Measurements from ENCODE around the gene DPYD.

DPYD gene

GRCh38 chr1:97920276-97920831 lies 480 bp downstream of the DPYD start:
- H3K27ac ChIP-seq: peak overlapping the region; percentile 80
- peak overlapping the region; percentile 78 for H3K9ac ChIP-seq
- peaks cover 50% of the 10 kb centered on the region for H3K79me2 ChIP-seq (ENCODE audit: insufficient read depth, low read depth)
- H3K4me3 ChIP-seq (IDR thresholded peaks at IDR 0.05; ENCODE audit: insufficient read depth, low read depth, low read length): peak overlapping the region; percentile 85
- peaks cover 40% of the 10 kb centered on the region for H3K4me1 ChIP-seq (ENCODE audit: low read depth, poor library complexity, severe bottlenecking)
- H4K20me1 ChIP-seq (ENCODE audit: insufficient read depth): no peaks in the 10 kb centered on the region
- no peaks in the 10 kb centered on the region for H3K36me3 ChIP-seq (ENCODE audit: insufficient read depth)
- peak overlapping the region; percentile 92 for H3K4me2 ChIP-seq
- H3K27me3 ChIP-seq (ENCODE audit: insufficient read depth, low read depth): no peaks in the 10 kb centered on the region
- H2AFZ ChIP-seq (ENCODE audit: low read depth): peak overlapping the region; percentile 95
- TF ChIP-seq, protein P1, sequence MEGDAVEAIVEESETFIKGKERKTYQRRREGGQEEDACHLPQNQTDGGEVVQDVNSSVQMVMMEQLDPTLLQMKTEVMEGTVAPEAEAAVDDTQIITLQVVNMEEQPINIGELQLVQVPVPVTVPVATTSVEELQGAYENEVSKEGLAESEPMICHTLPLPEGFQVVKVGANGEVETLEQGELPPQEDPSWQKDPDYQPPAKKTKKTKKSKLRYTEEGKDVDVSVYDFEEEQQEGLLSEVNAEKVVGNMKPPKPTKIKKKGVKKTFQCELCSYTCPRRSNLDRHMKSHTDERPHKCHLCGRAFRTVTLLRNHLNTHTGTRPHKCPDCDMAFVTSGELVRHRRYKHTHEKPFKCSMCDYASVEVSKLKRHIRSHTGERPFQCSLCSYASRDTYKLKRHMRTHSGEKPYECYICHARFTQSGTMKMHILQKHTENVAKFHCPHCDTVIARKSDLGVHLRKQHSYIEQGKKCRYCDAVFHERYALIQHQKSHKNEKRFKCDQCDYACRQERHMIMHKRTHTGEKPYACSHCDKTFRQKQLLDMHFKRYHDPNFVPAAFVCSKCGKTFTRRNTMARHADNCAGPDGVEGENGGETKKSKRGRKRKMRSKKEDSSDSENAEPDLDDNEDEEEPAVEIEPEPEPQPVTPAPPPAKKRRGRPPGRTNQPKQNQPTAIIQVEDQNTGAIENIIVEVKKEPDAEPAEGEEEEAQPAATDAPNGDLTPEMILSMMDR (conservative IDR thresholded peaks at IDR 0.05; ENCODE audit: low read depth, low read length): no peak

DNA sequence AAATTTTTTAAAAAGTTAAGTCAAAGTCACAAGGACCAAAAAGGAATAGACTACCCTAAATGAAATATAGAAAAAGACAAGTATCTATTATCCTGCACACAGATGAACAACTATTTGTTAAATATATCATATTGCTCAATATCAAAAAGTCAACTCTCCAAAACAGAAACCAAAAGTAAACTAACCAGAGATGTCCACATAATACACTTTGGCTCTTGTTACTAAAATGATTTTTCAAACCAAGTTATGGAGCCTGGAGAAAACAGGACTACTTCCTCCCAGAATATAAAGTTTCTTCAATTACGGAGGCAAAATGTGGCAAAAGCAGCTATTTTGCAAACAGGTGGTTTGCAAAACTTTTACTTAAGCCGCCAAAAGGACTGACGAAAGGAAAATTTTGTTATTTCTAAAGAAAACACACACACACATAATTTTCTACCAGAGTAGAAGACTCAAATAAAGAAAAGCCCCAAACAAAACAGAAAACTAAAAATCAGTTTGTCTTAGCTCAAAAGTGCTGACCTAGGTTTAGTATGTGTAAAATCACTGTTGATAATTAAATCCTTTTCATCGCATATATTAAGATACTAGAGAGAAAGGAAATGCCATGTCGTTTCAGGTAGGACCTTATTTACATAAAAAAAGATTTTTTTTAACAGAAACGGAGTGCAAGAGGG lies 1.1 kb downstream of the DPYD start:
- Histone ChIP-seq H3K27me3 (ENCODE audit: insufficient read depth, low read depth) (no peaks in the 10 kb centered on the region), H3K9ac (peak overlapping the region; percentile 78), H3K4me2 (peak overlapping the region; percentile 92), H3K27ac (peak overlapping the region; percentile 80), H2AFZ (ENCODE audit: low read depth) (peak overlapping the region; percentile 95), H4K20me1 (ENCODE audit: insufficient read depth) (no peaks in the 10 kb centered on the region), H3K79me2 (ENCODE audit: insufficient read depth, low read depth) (peaks cover 56% of the 10 kb centered on the region), H3K4me1 (ENCODE audit: low read depth, poor library complexity, severe bottlenecking) (peaks cover 40% of the 10 kb centered on the region), H3K36me3 (ENCODE audit: insufficient read depth) (no peaks in the 10 kb centered on the region), H3K4me3 (IDR thresholded peaks at IDR 0.05; ENCODE audit: insufficient read depth, low read depth, low read length) (peak overlapping the region; percentile 85)
- TF ChIP-seq, protein P1 (conservative IDR thresholded peaks at IDR 0.05; ENCODE audit: low read depth, low read length): no peak

- Histone ChIP-seq H3K79me2 (ENCODE audit: insufficient read depth, low read depth) (peaks cover 61% of the 10 kb centered on the region), H3K27me3 (ENCODE audit: insufficient read depth, low read depth) (no peaks in the 10 kb centered on the region), H3K4me2 (peak overlapping the region; percentile 92), H3K9ac (peak overlapping the region; percentile 78), H2AFZ (ENCODE audit: low read depth) (peak overlapping the region; percentile 95; the same call in 1 of the 2 replicates), H3K4me3 (IDR thresholded peaks at IDR 0.05; ENCODE audit: insufficient read depth, low read depth, low read length) (no peak overlapping the region), H3K27ac (peak overlapping the region; percentile 80; the same call in 1 of the 2 replicates), H4K20me1 (ENCODE audit: insufficient read depth) (no peaks in the 10 kb centered on the region), H3K36me3 (ENCODE audit: insufficient read depth) (no peaks in the 10 kb centered on the region), H3K4me1 (ENCODE audit: low read depth, poor library complexity, severe bottlenecking) (peaks cover 40% of the 10 kb centered on the region)
- TF ChIP-seq, protein P1 (conservative IDR thresholded peaks at IDR 0.05; ENCODE audit: low read depth, low read length): no peak
Observed at GRCh38 chr1:97918961-97919360, 1.9 kb downstream of the DPYD start.

GRCh38 chr1:97913506-97914139 lies 7.2 kb downstream of the DPYD start:
- TF ChIP-seq, protein P1 (conservative IDR thresholded peaks at IDR 0.05; ENCODE audit: low read depth, low read length): no peak
- no peaks in the 10 kb centered on the region for H3K36me3 ChIP-seq (ENCODE audit: insufficient read depth)
- H3K79me2 ChIP-seq (ENCODE audit: insufficient read depth, low read depth): peaks cover 48% of the 10 kb centered on the region
- H2AFZ ChIP-seq (ENCODE audit: low read depth): no peak overlapping the region
- no peak overlapping the region for H3K4me3 ChIP-seq (IDR thresholded peaks at IDR 0.05; ENCODE audit: insufficient read depth, low read depth, low read length)
- H4K20me1 ChIP-seq (ENCODE audit: insufficient read depth): no peaks in the 10 kb centered on the region
- no peak overlapping the region for H3K4me2 ChIP-seq
- H3K9ac ChIP-seq: no peak overlapping the region
- no peak overlapping the region for H3K27ac ChIP-seq
- no peaks in the 10 kb centered on the region for H3K27me3 ChIP-seq (ENCODE audit: insufficient read depth, low read depth)
- H3K4me1 ChIP-seq (ENCODE audit: low read depth, poor library complexity, severe bottlenecking): peaks cover 21% of the 10 kb centered on the region
